Activated T-cell treated with anti-CD3 and anti-CD28 coated beads, Interleukin-2, amount 50 U/mL, for 4 hours (primary cell): ENCODE data around the gene RFTN1. TPM values are rescaled to one million over a fixed set of nuclear protein-coding genes. Genes with fewer than 3 reads are reported as not detected.

Experiments
- ATAC-seq, 2 donors: fragments of 200-7000 bp; cut with Tn5 transposase; one replicate each; pipeline ENCODE4 v1.10.0; 2021
- DNase-seq: peaks from one replicate; pipeline ENCODE4 v3.0.0-alpha.2; 2020
- H3K27me3 Mint-ChIP-seq: one replicate; pipeline ENCODE4 v1.8.0; 2021; ENCODE audit warnings: low read depth, mixed read lengths
- H3K36me3 Mint-ChIP-seq: one replicate; pipeline ENCODE4 v1.8.0; 2022; ENCODE audit warnings: mixed read lengths; ENCODE audit not compliant: insufficient read depth
- H3K4me1 Mint-ChIP-seq: one replicate; pipeline ENCODE4 v1.8.0; 2021; ENCODE audit warnings: low read depth, mixed read lengths
- H3K4me3 Mint-ChIP-seq: one replicate; pipeline ENCODE4 v1.8.0; 2021; ENCODE audit warnings: mild to moderate bottlenecking, moderate library complexity, mixed read lengths
- H3K9me3 Mint-ChIP-seq: one replicate; pipeline ENCODE4 v1.8.0; 2021; ENCODE audit warnings: mixed read lengths
- total RNA-seq, 3 donors: library from RNA; stranded (reverse); gene quantifications; one replicate each; pipeline ENCODE4 v1.2.1, GENCODE V29; 2021

The RFTN1 gene
- total RNA-seq, 3 donors from 2014 or later: 52.9 to 72.4 (median 69.6) TPM

GRCh38 chr3:16352428-16352827 is 161.1 kb downstream of the RFTN1 start:
- DNase-seq: no peak
- ATAC-seq: no peak
- Mint-ChIP-seq H3K4me1 (peaks cover 11% of the 10 kb centered on the region), H3K9me3 (no peaks in the 10 kb centered on the region), H3K27me3 (no peaks in the 10 kb centered on the region), H3K36me3 (peaks cover 58% of the 10 kb centered on the region), H3K4me3 (no peak overlapping the region)

- Mint-ChIP-seq H3K9me3 (no peaks in the 10 kb centered on the region), H3K4me3 (no peak overlapping the region), H3K4me1 (peaks cover 17% of the 10 kb centered on the region), H3K36me3 (peaks cover 57% of the 10 kb centered on the region), H3K27me3 (no peaks in the 10 kb centered on the region)
- ATAC-seq (no peak), DNase-seq (no peak)
Measured at GRCh38 chr3:16350597-16351318, 162.7 kb downstream of the RFTN1 start.

- no peaks in the 10 kb centered on the region for H3K27me3 Mint-ChIP-seq
- H3K4me1 Mint-ChIP-seq: peaks cover 16% of the 10 kb centered on the region
- H3K36me3 Mint-ChIP-seq: peaks cover 60% of the 10 kb centered on the region
- no peak for ATAC-seq
- no peak overlapping the region for H3K4me3 Mint-ChIP-seq
- no peaks in the 10 kb centered on the region for H3K9me3 Mint-ChIP-seq
- no peak for DNase-seq
Measured at GRCh38 chr3:16349986-16350596, 163.4 kb downstream of the RFTN1 start.

DNA sequence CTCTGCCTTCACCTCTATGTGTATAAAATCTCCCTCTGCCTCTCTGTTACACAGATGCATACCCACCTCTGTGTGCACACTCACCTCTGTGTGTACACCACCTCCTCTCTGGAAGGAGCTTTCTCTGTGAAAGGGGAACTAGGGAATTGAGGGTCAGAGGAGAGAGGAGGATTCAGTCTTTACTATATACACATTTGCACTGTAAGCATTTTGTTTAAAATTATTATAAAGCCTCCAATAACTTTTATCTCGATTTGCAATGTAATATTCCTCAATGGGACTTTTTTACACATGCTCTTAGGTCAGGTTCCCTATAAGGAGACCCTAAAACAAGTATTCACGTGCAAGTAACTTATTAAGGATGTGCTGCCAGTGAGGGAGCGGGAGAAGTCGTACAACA is 166.0 kb downstream of the RFTN1 start:
- no peak for DNase-seq

DNA sequence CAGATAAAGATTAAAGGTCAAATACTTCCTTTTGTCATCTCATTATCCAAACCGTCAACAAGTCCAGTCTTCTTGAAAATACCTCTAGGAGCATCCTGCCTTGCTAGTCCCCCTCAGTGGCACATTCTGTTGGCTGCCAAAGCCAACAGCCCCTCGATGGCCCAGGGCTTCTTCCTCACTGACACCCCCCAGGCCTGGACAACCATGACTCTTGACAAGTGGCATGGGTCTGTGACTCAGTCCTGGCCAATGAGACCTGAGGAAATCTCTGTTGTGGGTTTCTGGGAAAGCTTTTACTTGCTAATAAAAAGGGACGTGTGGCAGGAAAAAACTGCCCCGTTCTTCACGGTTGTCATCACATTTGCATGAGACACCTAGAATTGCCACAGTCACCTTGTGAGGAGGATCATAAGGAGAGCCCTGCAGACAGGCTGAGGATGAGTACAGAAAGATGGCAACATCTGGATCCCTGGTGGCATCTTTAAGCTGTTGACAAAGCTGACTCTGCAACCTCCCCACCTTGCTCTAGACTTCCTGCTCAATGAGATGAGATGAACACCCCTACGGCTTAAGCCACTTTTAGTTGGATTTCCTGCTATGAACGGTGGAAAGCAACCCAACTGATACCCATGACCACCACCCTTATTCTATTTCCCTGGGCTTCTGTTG is 167.0 kb downstream of the RFTN1 start:
- Mint-ChIP-seq H3K4me1 (peaks cover 26% of the 10 kb centered on the region), H3K27me3 (no peaks in the 10 kb centered on the region), H3K9me3 (no peaks in the 10 kb centered on the region), H3K36me3 (peaks cover 62% of the 10 kb centered on the region), H3K4me3 (no peak overlapping the region)
- ATAC-seq (no peak), DNase-seq (no peak)

More for the DNA sequence above, 166.0 kb downstream of the RFTN1 start:
- ATAC-seq: no peak
- Mint-ChIP-seq H3K9me3 (no peaks in the 10 kb centered on the region), H3K36me3 (peaks cover 64% of the 10 kb centered on the region), H3K4me3 (no peak overlapping the region), H3K27me3 (no peaks in the 10 kb centered on the region), H3K4me1 (peaks cover 26% of the 10 kb centered on the region)

- no peaks in the 10 kb centered on the region for H3K9me3 Mint-ChIP-seq
- H3K36me3 Mint-ChIP-seq: peaks cover 42% of the 10 kb centered on the region
- H3K4me1 Mint-ChIP-seq: peaks cover 46% of the 10 kb centered on the region
- no peak for ATAC-seq
- H3K4me3 Mint-ChIP-seq: no peak overlapping the region
- no peaks in the 10 kb centered on the region for H3K27me3 Mint-ChIP-seq
- no peak for DNase-seq
Measured at GRCh38 chr3:16343101-16343500, 170.4 kb downstream of the RFTN1 start.

DNA sequence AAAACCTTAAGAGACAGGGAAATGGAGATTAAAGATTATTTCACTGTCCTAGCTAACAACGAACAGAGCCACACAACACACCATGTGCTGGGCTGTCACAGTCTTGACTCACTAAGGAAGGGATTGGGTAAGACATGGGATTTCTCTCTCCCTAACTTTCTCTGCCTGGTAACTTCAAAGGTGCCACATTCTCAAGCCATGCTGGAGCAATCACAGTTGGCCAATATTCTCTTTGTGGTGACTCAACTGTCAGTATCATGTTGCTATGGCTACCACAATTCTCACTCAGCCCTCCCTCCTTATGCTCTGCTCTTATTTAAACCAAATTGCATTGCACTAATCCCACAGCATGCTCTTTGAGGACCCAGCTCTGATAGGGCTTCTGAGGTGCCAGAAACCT is 174.5 kb downstream of the RFTN1 start:
- ATAC-seq (peak; percentile 61 to 84), DNase-seq (no peak)
- H3K36me3 Mint-ChIP-seq: peaks cover 37% of the 10 kb centered on the region
- H3K27me3 Mint-ChIP-seq: no peaks in the 10 kb centered on the region
- H3K4me1 Mint-ChIP-seq: peaks cover 67% of the 10 kb centered on the region
- no peak overlapping the region for H3K4me3 Mint-ChIP-seq
- H3K9me3 Mint-ChIP-seq: no peaks in the 10 kb centered on the region

GRCh38 chr3:16337856-16338540 is 175.5 kb downstream of the RFTN1 start:
- peak overlapping the region; percentile 31 for H3K4me3 Mint-ChIP-seq
- peaks cover 32% of the 10 kb centered on the region for H3K36me3 Mint-ChIP-seq
- DNase-seq (peak; percentile 20), ATAC-seq (peak; percentile 64 to 76)
- no peaks in the 10 kb centered on the region for H3K9me3 Mint-ChIP-seq
- H3K27me3 Mint-ChIP-seq: no peaks in the 10 kb centered on the region
- peaks cover 58% of the 10 kb centered on the region for H3K4me1 Mint-ChIP-seq

- Mint-ChIP-seq H3K9me3 (no peaks in the 10 kb centered on the region), H3K4me3 (no peak overlapping the region)
- ATAC-seq: no peak
Measured at GRCh38 chr3:16336825-16337224, 176.7 kb downstream of the RFTN1 start.

DNA sequence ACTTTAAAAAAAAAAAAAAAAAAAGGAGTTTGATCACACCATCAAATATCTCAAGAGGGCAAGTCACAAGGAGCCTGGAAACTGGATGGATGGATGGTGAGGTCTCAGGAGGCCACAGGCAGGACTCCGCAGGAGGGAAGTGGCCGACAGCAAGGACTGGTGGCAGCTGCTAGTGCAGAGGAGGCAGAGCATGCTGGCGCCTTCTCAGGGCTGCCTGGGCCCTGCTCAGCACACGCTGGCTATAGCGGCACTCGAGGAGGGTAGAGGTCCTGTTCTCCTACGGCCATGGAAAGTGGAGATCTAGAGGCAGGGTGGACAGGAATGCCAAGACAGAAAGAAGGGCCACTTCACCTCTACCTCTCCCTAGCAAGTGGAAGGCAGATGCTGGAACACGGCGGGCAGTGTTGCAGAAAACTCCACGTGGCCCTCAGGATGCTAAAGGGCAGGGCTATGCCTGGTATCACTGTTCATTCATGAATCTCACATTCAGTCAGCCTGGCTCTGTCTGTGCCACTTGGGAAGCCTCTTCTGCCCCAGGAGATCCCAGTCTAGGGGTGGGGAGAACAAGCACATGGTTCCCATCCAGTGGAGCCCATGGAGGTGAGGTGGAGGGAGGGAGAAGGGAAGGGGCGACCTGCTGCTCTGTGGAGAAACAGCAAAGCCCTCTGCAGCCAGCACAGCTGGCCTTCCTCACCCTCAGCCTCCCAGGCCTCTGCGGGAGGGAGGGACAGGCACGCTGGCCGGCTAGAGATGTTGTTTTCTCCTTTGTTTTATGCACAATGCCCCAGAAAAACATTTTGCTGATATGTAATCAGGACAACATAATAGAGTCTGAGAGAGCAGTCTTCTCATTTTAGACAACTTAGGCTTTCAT is 177.5 kb downstream of the RFTN1 start:
- Mint-ChIP-seq H3K9me3 (peaks cover 6% of the 10 kb centered on the region), H3K4me1 (peaks cover 60% of the 10 kb centered on the region), H3K27me3 (no peaks in the 10 kb centered on the region), H3K36me3 (peaks cover 45% of the 10 kb centered on the region), H3K4me3 (no peak overlapping the region)
- no peak for ATAC-seq
- DNase-seq: no peak

More at GRCh38 chr3:16336825-16337224, 176.7 kb downstream of the RFTN1 start:
- Mint-ChIP-seq H3K4me1 (peaks cover 60% of the 10 kb centered on the region), H3K36me3 (peaks cover 40% of the 10 kb centered on the region), H3K27me3 (no peaks in the 10 kb centered on the region)
- no peak for DNase-seq

DNA sequence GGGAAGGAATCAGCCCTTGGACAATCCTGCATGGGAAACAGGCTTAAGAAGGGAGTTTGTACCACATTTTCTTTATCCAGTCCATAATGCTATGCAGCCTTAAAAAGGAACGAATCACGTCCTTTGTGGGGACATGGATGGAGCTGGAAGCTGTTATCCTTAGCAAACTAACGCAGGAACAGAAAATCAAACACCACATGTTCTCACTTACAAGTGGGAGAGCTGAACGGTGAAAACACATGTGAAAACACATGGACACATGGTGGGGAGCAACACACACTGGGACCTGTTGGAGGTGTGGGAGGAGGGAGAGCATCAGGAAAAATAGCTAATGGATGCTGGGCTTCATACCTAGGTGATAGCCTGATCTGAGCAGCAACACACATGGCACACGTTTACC is 178.2 kb downstream of the RFTN1 start:
- no peak overlapping the region for H3K4me3 Mint-ChIP-seq
- H3K4me1 Mint-ChIP-seq: peaks cover 56% of the 10 kb centered on the region
- no peaks in the 10 kb centered on the region for H3K27me3 Mint-ChIP-seq
- no peak for DNase-seq
- ATAC-seq: no peak
- peaks cover 10% of the 10 kb centered on the region for H3K9me3 Mint-ChIP-seq
- H3K36me3 Mint-ChIP-seq: peaks cover 49% of the 10 kb centered on the region

DNA sequence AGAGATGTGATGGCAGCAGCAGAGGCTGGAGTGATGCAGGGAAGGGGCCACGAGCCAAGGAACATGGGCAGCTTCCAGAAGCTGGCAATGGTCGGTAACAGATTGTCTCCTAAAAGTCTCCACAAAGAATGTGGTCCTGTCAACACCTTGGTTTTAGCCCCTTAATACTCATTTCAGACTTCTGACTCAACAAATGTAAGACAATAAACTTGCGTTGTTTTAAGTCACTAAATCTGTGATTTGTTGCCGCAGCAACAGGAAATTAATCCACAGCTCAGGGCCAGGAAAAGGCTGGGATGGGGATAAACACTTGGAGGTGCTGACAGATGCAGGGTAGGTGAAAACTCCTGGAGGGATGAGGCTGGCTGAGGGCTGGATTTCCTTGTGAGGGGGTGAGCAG is 178.6 kb downstream of the RFTN1 start:
- ATAC-seq: no peak
- Mint-ChIP-seq H3K27me3 (no peaks in the 10 kb centered on the region), H3K9me3 (peaks cover 11% of the 10 kb centered on the region), H3K4me3 (no peak overlapping the region), H3K36me3 (peaks cover 53% of the 10 kb centered on the region), H3K4me1 (peaks cover 52% of the 10 kb centered on the region)
- no peak for DNase-seq

DNA sequence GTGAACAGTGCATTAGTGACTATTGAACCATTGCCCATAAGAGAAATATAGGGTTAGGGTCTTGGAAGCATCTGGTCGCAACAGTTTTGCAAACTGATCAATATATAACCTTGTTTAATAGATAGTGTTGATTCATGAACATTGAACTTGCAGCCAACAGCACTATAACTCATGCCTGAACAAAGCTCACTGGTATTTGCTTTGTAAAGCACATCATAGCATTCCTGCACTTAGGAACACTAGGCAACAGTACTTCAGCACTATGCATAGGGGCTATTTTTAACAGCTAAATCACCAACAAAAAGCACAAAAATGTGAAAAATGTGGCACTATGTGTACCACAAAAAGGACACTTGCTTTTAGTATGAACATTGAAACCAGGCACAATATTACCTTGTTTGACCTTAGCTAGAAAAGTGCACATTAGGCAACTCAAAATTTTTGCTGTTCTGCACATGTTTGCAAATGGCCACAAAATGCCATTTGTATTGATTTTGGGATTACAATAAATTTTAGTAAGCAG is 180.5 kb downstream of the RFTN1 start:
- Mint-ChIP-seq H3K9me3 (peaks cover 11% of the 10 kb centered on the region), H3K4me1 (peaks cover 33% of the 10 kb centered on the region), H3K4me3 (no peak overlapping the region), H3K27me3 (no peaks in the 10 kb centered on the region), H3K36me3 (peaks cover 56% of the 10 kb centered on the region)
- ATAC-seq (no peak), DNase-seq (no peak)
